GM23338 (cell line): ENCODE results near the gene ARHGAP12. TPM values are rescaled to one million over a fixed set of nuclear protein-coding genes. Genes with fewer than 3 reads are reported as not detected.

ENCODE experiments used
- ATAC-seq: fragments of 200-7000 bp; cut with Tn5 transposase; 3 replicates; pipeline ENCODE4 v1.9.1; 2020
- DNase-seq: peaks from one replicate; pipeline ENCODE4 v3.0.0-alpha.2; 2015; ENCODE audit warnings: low spot score
- H2AFZ ChIP-seq: fragments of 200-600 bp; sonication (generic); 2 replicates; pipeline ENCODE4 v1.8.0; 2016; ENCODE audit warnings: antibody characterized with exemption, mild to moderate bottlenecking, moderate library complexity
- H3F3A ChIP-seq: fragments of 200-600 bp; sonication (generic); replicated peaks from 2 replicates; pipeline ENCODE4 v1.8.0; 2017; ENCODE audit warnings: antibody characterized with exemption, mixed run types, low read depth
- H3K27ac ChIP-seq: fragments of 200-600 bp; sonication (generic); 2 replicates; pipeline ENCODE4 v1.6.1; 2016; ENCODE audit warnings: low read depth
- H3K27me3 ChIP-seq: fragments of 200-600 bp; sonication (generic); 2 replicates; pipeline ENCODE4 v1.8.0; 2016; ENCODE audit warnings: mild to moderate bottlenecking, mixed run types, moderate library complexity; ENCODE audit not compliant: insufficient read depth
- H3K36me3 ChIP-seq: fragments of 200-600 bp; sonication (generic); 2 replicates; pipeline ENCODE4 v1.8.0; 2016; ENCODE audit warnings: mild to moderate bottlenecking; ENCODE audit not compliant: insufficient read depth
- H3K4me1 ChIP-seq: fragments of 200-600 bp; sonication (generic); 2 replicates; pipeline ENCODE4 v1.8.0; 2016; ENCODE audit warnings: mild to moderate bottlenecking, moderate library complexity; ENCODE audit not compliant: insufficient read depth
- H3K4me2 ChIP-seq: fragments of 200-600 bp; sonication (generic); 2 replicates; pipeline ENCODE4 v1.7.1; 2017; ENCODE audit warnings: mixed run types
- H3K4me3 ChIP-seq: fragments of 200-600 bp; sonication (generic); 2 replicates; pipeline ENCODE4 v1.6.1; 2016; ENCODE audit warnings: mixed run types
- H3K79me2 ChIP-seq: fragments of 200-600 bp; sonication (generic); replicated peaks from 2 replicates; pipeline ENCODE4 v1.8.0; 2017; ENCODE audit warnings: mild to moderate bottlenecking; ENCODE audit not compliant: insufficient read depth
- H3K9me2 ChIP-seq: fragments of 200-600 bp; sonication (generic); 2 replicates; pipeline ENCODE4 v1.8.0; 2017; ENCODE audit not compliant: insufficient read depth
- H4K20me1 ChIP-seq: fragments of 200-600 bp; sonication (generic); replicated peaks from 2 replicates; pipeline ENCODE4 v1.8.0; 2017; ENCODE audit warnings: mild to moderate bottlenecking; ENCODE audit not compliant: insufficient read depth
- H3K27ac Mint-ChIP-seq: 2 replicates; pipeline ENCODE4 v1.8.0; 2020; ENCODE audit warnings: inconsistent platforms, mild to moderate bottlenecking, moderate library complexity, mixed read lengths
- H3K27me3 Mint-ChIP-seq: 3 replicates; pipeline ENCODE4 v1.8.0; 2022; ENCODE audit warnings: low read depth, mild to moderate bottlenecking, moderate library complexity, mixed read lengths, inconsistent platforms; ENCODE audit not compliant: insufficient read depth, poor library complexity
- H3K36me3 Mint-ChIP-seq: 3 replicates; pipeline ENCODE4 v1.8.0; 2021; ENCODE audit warnings: low read depth, mild to moderate bottlenecking, inconsistent platforms, moderate library complexity, mixed read lengths
- H3K4me1 Mint-ChIP-seq: 3 replicates; pipeline ENCODE4 v1.8.0; 2020; ENCODE audit warnings: mild to moderate bottlenecking, inconsistent platforms, mixed read lengths
- H3K4me3 Mint-ChIP-seq: 3 replicates; pipeline ENCODE4 v1.8.0; 2021; ENCODE audit warnings: moderate library complexity, mild to moderate bottlenecking, inconsistent platforms, mixed read lengths
- H3K9me3 Mint-ChIP-seq: 3 replicates; pipeline ENCODE4 v1.8.0; 2020; ENCODE audit warnings: moderate library complexity, mild to moderate bottlenecking, inconsistent platforms, mixed read lengths
- CREB1 ChIP-seq: fragments of 250-450 bp; sonication (Bioruptor Pico); IDR thresholded peaks from 2 replicates; pipeline ENCODE4 v1.5.0; 2020; ENCODE audit warnings: low read depth, mild to moderate bottlenecking, moderate library complexity
- ETS1 ChIP-seq: IDR thresholded peaks from 2 replicates; pipeline ENCODE4 v1.6.1; 2016; ENCODE audit warnings: antibody characterized with exemption
- EZH2 ChIP-seq: fragments of 200-600 bp; sonication (generic); IDR thresholded peaks from one replicate; pipeline ENCODE4 v1.8.0; 2017; ENCODE audit warnings: antibody characterized with exemption, mild to moderate bottlenecking, low read depth; ENCODE audit not compliant: unreplicated experiment
- EZH2phosphoT487 ChIP-seq: fragments of 200-600 bp; sonication (generic); IDR thresholded peaks from one replicate; pipeline ENCODE4 v1.8.1; 2018; ENCODE audit warnings: antibody characterized with exemption; ENCODE audit not compliant: unreplicated experiment
- JUNB ChIP-seq: IDR thresholded peaks from one replicate; pipeline ENCODE4 v1.6.1; 2016; ENCODE audit warnings: antibody characterized with exemption; ENCODE audit not compliant: unreplicated experiment
- NANOG ChIP-seq: IDR thresholded peaks from 2 replicates; pipeline ENCODE4 v1.6.1; 2016; ENCODE audit warnings: antibody characterized with exemption, borderline replicate concordance
- POLR2AphosphoS5 ChIP-seq: IDR thresholded peaks from 2 replicates; pipeline ENCODE4 v1.6.1; 2016; ENCODE audit warnings: antibody characterized with exemption, low read depth
- REST ChIP-seq: IDR thresholded peaks from one replicate; pipeline ENCODE4 v1.6.1; 2018; ENCODE audit warnings: antibody characterized with exemption; ENCODE audit not compliant: unreplicated experiment
- STAT1 ChIP-seq: IDR thresholded peaks from one replicate; pipeline ENCODE4 v1.6.1; 2016; ENCODE audit warnings: antibody characterized with exemption; ENCODE audit not compliant: unreplicated experiment
- ZNF114 ChIP-seq: fragments of 250-450 bp; sonication (Bioruptor Pico); IDR thresholded peaks from 2 replicates; pipeline ENCODE4 v1.5.0; 2020; ENCODE audit warnings: mild to moderate bottlenecking, moderate library complexity
- ZNF331 ChIP-seq: fragments of 250-450 bp; sonication (Bioruptor Pico); IDR thresholded peaks from 2 replicates; pipeline ENCODE4 v1.5.0; 2020; ENCODE audit warnings: low read depth, mild to moderate bottlenecking, moderate library complexity
- ZNF462 ChIP-seq: fragments of 250-450 bp; sonication (Bioruptor Pico); IDR thresholded peaks from 2 replicates; pipeline ENCODE4 v1.5.0; 2020; ENCODE audit warnings: mild to moderate bottlenecking, moderate library complexity
- polyA plus RNA-seq: library from polyadenylated mRNA; unstranded; fragments of >200 nt; fragmentation: Nextera tagmentation; extraction: Ambion mirVana; gene quantifications from 2 replicates; pipeline ENCODE4 v1.2.1, GENCODE V29; 2016
- total RNA-seq: library from RNA; depleted of rRNA; stranded (reverse); fragments of >200 nt; shearing (Covaris generic); gene quantifications from 2 replicates; pipeline ENCODE4 v1.2.3, GENCODE V29; 2014
- TF ChIP-seq, protein P1 (sequence below), 2 experiments: fragments of 200-600 bp in 1 of 2; sonication (generic) in 1 of 2; conservative IDR thresholded peaks; 2 replicates each; pipeline versions ENCODE4 v1.5.1 to v1.6.1; 2016 to 2017; ENCODE audit warnings: antibody characterized with exemption in 2 of 2, low read depth in 2 of 2, mild to moderate bottlenecking in 2 of 2, moderate library complexity in 1 of 2

ARHGAP12 gene
- total and polyA plus RNA-seq, 2 experiments from 2014 or later = 27.5 to 50.7 TPM

GRCh38 chr10:31757386-31757791 is 171.2 kb downstream of the ARHGAP12 start (continued):
- TF ChIP-seq CREB1 (no peak), STAT1 (no peak), JUNB (no peak)
- TF ChIP-seq, protein P1, sequence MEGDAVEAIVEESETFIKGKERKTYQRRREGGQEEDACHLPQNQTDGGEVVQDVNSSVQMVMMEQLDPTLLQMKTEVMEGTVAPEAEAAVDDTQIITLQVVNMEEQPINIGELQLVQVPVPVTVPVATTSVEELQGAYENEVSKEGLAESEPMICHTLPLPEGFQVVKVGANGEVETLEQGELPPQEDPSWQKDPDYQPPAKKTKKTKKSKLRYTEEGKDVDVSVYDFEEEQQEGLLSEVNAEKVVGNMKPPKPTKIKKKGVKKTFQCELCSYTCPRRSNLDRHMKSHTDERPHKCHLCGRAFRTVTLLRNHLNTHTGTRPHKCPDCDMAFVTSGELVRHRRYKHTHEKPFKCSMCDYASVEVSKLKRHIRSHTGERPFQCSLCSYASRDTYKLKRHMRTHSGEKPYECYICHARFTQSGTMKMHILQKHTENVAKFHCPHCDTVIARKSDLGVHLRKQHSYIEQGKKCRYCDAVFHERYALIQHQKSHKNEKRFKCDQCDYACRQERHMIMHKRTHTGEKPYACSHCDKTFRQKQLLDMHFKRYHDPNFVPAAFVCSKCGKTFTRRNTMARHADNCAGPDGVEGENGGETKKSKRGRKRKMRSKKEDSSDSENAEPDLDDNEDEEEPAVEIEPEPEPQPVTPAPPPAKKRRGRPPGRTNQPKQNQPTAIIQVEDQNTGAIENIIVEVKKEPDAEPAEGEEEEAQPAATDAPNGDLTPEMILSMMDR (conservative IDR thresholded peaks at IDR 0.05; ENCODE audit: low read depth in 2 of 2) = no peak

- H3K79me2 ChIP-seq = no peaks in the 10 kb centered on the region
- H3K36me3 Mint-ChIP-seq = peaks cover 9% of the 10 kb centered on the region; the same call in 2 of the 3 replicates
- 0 out of 2 replicates have a peak, but pooled peaks cover 7% of the 10 kb centered on the region for H3F3A ChIP-seq
- no peaks in the 10 kb centered on the region for H4K20me1 ChIP-seq
- peaks cover 63% of the 10 kb centered on the region for H3K4me1 Mint-ChIP-seq
- H3K4me3 Mint-ChIP-seq = no peak overlapping the region; the same call in 2 of the 3 replicates
- no peak for ATAC-seq
- peak overlapping the region; percentile 91 for H3K27ac ChIP-seq
- H3K4me1 ChIP-seq = peaks cover 52% of the 10 kb centered on the region
- H3K27me3 Mint-ChIP-seq = peaks cover 17% of the 10 kb centered on the region
- H3K27me3 ChIP-seq = no peaks in the 10 kb centered on the region
- peak overlapping the region; percentile 64 for H3K4me2 ChIP-seq
- H3K9me3 Mint-ChIP-seq = no peaks in the 10 kb centered on the region; the same call in 2 of the 3 replicates
- no peaks in the 10 kb centered on the region for H3K9me2 ChIP-seq
- no peak for DNase-seq
- H3K36me3 ChIP-seq = no peaks in the 10 kb centered on the region
- H3K27ac Mint-ChIP-seq = peak overlapping the region; percentile 28
- H3K4me3 ChIP-seq = no peak overlapping the region
- H2AFZ ChIP-seq = no peak overlapping the region
- no peak for TF ChIP-seq ETS1
- no peak for TF ChIP-seq EZH2
- no peak for TF ChIP-seq EZH2phosphoT487
- TF ChIP-seq STAT1 = no peak
- no peak for TF ChIP-seq ZNF331
- no peak for TF ChIP-seq POLR2AphosphoS5
- no peak for TF ChIP-seq NANOG
- TF ChIP-seq REST = no peak
- no peak for TF ChIP-seq ZNF462 (CRISPR knock-in tag)
- TF ChIP-seq ZNF114 (CRISPR knock-in tag) = no peak
Measured at GRCh38 chr10:31756729-31757110, 171.9 kb downstream of the ARHGAP12 start.
